ENCODE measurements around the gene FTO. TPM values are rescaled to one million over a fixed set of nuclear protein-coding genes. Genes with fewer than 3 reads are reported as not detected.

FTO gene
- total and polyA plus RNA-seq, 5 donors from 2014 or later = 58.6 to 97.6 (median 93.4) TPM

DNA sequence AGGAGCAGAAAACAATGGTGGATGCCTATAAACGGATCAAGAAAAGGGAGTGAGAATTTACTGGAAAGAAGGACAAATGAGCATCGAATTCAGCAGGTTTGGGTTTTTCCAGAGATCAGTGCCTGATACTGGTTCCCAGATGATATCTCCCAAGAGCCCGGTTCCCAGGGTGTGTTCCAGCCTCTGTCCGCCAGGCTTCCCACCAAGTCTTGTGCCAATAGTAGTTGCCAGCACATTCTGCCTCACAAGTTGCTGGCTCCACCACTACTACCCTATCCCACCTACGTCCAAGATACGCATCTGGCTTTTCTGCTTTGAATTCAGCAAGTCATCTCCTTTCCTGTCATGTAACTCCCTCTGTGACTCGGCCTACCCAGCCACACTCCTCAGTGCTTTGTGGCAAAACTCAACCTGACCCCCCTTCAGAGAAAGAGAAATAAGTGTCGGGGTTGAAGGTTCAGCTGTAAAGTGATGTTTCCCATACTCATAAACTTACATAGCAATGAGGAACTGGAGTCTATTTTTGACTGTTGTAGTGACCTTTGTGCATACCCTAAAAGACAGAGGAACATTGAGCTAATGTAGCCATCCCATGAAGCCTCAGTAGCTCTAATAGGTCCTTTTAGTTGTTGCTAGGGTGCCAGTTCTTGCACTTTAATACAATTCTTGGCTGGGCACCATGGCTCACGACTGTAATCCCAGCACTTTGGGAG lies 305.7 kb downstream of the FTO start:
- ATAC-seq (ENCODE audit: low read depth in 2 of 2) (no peak), DNase-seq (no peak)
- H3K9me3 Mint-ChIP-seq = peaks cover 2 to 11% (median 3%) of the 10 kb centered on the region in 7 donors
- no peak overlapping the region for H3K27ac ChIP-seq (ENCODE audit: insufficient read depth, low read length, poor library complexity, severe bottlenecking)
- no peak overlapping the region for H3K4me3 ChIP-seq (ENCODE audit: low read depth, low read length)
- H3K4me1 ChIP-seq (ENCODE audit: control insufficient read depth, insufficient read depth, low read length, poor library complexity, severe bottlenecking) = no peaks in the 10 kb centered on the region
- H3K9me3 ChIP-seq (ENCODE audit: control insufficient read depth in 2 of 2, low read length in 2 of 2) = no peaks in the 10 kb centered on the region
- peaks cover 10% of the 10 kb centered on the region for H3K36me3 ChIP-seq (ENCODE audit: control insufficient read depth, insufficient read depth, low read length)
- H3K4me1 Mint-ChIP-seq = peaks cover 0 to 9% (median 2%) of the 10 kb centered on the region in 4 donors
- H3K27ac Mint-ChIP-seq = no peak overlapping the region
- peaks cover 58% of the 10 kb centered on the region for H3K36me3 Mint-ChIP-seq
- H3K4me3 Mint-ChIP-seq = no peak overlapping the region
- H3K27me3 Mint-ChIP-seq = no peaks in the 10 kb centered on the region
- H3K27me3 ChIP-seq (ENCODE audit: control insufficient read depth, insufficient read depth, low read length) = no peaks in the 10 kb centered on the region

DNA sequence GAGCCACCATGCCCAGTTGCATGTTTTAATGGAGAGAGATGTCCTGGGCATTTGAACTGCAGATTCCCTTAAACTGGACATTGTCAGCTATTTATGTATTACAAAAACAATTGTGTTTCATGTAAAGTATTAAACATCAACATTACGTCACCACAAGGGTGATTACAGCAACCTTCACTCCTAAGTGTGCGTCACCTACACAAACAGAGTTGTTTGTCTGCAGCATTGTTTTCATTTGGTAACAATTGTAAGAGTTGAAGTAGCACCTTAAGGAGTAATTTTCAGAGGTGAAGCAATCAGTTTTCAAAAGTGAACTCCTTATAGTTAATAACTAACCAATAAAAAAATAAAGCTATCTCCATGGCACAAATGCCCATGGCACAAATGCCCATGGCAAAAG lies 311.2 kb downstream of the FTO start:
- H3K4me1 ChIP-seq (ENCODE audit: control insufficient read depth, insufficient read depth, low read length, poor library complexity, severe bottlenecking) = no peaks in the 10 kb centered on the region
- ATAC-seq (ENCODE audit: low read depth in 2 of 2) = no peak
- no peaks in the 10 kb centered on the region for H3K9me3 ChIP-seq (ENCODE audit: control insufficient read depth in 2 of 2, low read length in 2 of 2)
- H3K4me1 Mint-ChIP-seq = peaks cover 0 to 12% (median 2%) of the 10 kb centered on the region in 4 donors
- no peak overlapping the region for H3K27ac Mint-ChIP-seq
- no peak for DNase-seq
- H3K9me3 Mint-ChIP-seq = peaks cover 2 to 22% (median 4%) of the 10 kb centered on the region in 7 donors
- peaks cover 48% of the 10 kb centered on the region for H3K36me3 Mint-ChIP-seq
- no peaks in the 10 kb centered on the region for H3K27me3 ChIP-seq (ENCODE audit: control insufficient read depth, insufficient read depth, low read length)
- H3K36me3 ChIP-seq (ENCODE audit: control insufficient read depth, insufficient read depth, low read length) = peaks cover 6% of the 10 kb centered on the region
- no peak overlapping the region for H3K4me3 Mint-ChIP-seq
- no peak overlapping the region for H3K4me3 ChIP-seq (ENCODE audit: low read depth, low read length)
- H3K27me3 Mint-ChIP-seq = peaks cover 4% of the 10 kb centered on the region
- H3K27ac ChIP-seq (ENCODE audit: insufficient read depth, low read length, poor library complexity, severe bottlenecking) = no peak overlapping the region

DNA sequence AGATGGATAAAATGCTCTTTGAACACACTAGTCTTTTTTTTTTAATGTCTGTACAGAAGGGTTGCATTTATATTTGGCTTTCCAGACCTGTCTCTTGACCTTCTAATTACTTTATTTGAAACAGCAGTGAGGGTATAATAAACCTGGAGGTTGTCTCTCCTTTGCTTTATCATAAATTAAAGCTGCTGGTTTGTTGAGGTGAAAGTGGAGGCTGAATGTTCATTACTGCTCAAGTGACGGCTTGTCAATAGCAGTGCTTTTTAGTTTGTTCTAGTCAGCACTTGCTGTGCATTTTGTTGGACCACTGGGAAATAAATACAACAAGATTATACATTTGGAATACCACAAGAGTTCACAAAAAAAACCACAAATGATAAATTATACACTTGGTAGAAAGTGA lies 318.4 kb downstream of the FTO start:
- H3K27me3 Mint-ChIP-seq = peaks cover 4% of the 10 kb centered on the region

DNA sequence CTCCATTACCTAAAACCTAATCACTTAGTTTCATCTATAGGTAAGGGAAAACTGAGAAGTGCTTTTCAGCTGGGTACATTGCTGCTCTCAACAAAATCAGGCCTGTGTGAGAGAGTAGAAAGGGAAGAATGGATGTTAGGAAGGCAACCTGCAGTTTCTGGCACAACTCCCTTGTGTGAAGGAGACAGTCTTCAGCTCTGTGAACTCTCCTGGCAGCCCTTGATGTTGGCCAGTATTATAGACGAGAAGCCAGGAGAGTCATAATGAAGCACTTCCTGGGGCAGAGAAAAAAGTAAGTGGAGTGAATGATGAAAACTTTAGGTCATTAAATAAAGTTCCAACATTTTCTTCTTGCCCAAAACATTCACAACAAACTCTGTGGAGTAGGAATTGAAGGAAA lies 322.5 kb downstream of the FTO start:
- Mint-ChIP-seq H3K4me1 (peaks cover 0 to 7% (median 0%) of the 10 kb centered on the region in 4 donors), H3K27ac (no peak overlapping the region), H3K27me3 (no peaks in the 10 kb centered on the region), H3K4me3 (no peak overlapping the region), H3K36me3 (peaks cover 15% of the 10 kb centered on the region), H3K9me3 (peaks cover 2 to 27% (median 7%) of the 10 kb centered on the region in 7 donors)
- Histone ChIP-seq H3K9me3 (ENCODE audit: control insufficient read depth in 2 of 2, low read length in 2 of 2) (peaks cover 7% of the 10 kb centered on the region in 2 experiments), H3K4me3 (ENCODE audit: low read depth, low read length) (no peak overlapping the region), H3K27me3 (ENCODE audit: control insufficient read depth, insufficient read depth, low read length) (no peaks in the 10 kb centered on the region), H3K4me1 (ENCODE audit: control insufficient read depth, insufficient read depth, low read length, poor library complexity, severe bottlenecking) (no peaks in the 10 kb centered on the region), H3K36me3 (ENCODE audit: control insufficient read depth, insufficient read depth, low read length) (peaks cover 5% of the 10 kb centered on the region), H3K27ac (ENCODE audit: insufficient read depth, low read length, poor library complexity, severe bottlenecking) (no peak overlapping the region)
- ATAC-seq (ENCODE audit: low read depth in 2 of 2) (no peak), DNase-seq (no peak)

More for the DNA sequence above, 318.4 kb downstream of the FTO start:
- ATAC-seq (ENCODE audit: low read depth in 2 of 2) (no peak), DNase-seq (no peak)
- H3K9me3 ChIP-seq (ENCODE audit: control insufficient read depth in 2 of 2, low read length in 2 of 2) = no peaks in the 10 kb centered on the region
- no peaks in the 10 kb centered on the region for H3K4me1 ChIP-seq (ENCODE audit: control insufficient read depth, insufficient read depth, low read length, poor library complexity, severe bottlenecking)
- no peak overlapping the region for H3K4me3 ChIP-seq (ENCODE audit: low read depth, low read length)
- H3K27ac ChIP-seq (ENCODE audit: insufficient read depth, low read length, poor library complexity, severe bottlenecking) = no peak overlapping the region
- no peaks in the 10 kb centered on the region for H3K36me3 ChIP-seq (ENCODE audit: control insufficient read depth, insufficient read depth, low read length)
- H3K27me3 ChIP-seq (ENCODE audit: control insufficient read depth, insufficient read depth, low read length) = no peaks in the 10 kb centered on the region
- H3K36me3 Mint-ChIP-seq = peaks cover 18% of the 10 kb centered on the region
- H3K9me3 Mint-ChIP-seq = peaks cover 0 to 18% (median 2%) of the 10 kb centered on the region in 7 donors
- no peak overlapping the region for H3K27ac Mint-ChIP-seq
- no peak overlapping the region for H3K4me3 Mint-ChIP-seq
- peaks cover 0 to 7% (median 3%) of the 10 kb centered on the region in 4 donors for H3K4me1 Mint-ChIP-seq

DNA sequence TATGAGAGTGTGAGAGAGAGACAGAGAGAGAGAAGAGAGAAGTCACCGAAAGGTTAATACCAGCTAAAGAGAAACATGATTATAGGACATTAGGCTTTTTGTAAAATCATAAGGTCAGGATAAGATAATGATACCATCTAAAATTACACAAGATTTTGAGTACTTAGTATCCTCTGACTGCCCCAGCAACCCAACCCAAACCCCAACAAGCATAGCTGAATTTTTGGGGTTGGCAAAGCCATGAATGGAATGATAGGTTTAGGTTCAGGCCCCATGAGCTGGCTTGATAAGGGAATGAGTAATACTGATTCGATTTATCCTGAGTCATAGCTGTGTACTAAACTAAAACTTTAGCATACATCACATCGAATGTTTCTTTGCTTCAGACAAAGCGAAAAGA lies 323.1 kb downstream of the FTO start:
- peaks cover 14% of the 10 kb centered on the region for H3K36me3 Mint-ChIP-seq

DNA sequence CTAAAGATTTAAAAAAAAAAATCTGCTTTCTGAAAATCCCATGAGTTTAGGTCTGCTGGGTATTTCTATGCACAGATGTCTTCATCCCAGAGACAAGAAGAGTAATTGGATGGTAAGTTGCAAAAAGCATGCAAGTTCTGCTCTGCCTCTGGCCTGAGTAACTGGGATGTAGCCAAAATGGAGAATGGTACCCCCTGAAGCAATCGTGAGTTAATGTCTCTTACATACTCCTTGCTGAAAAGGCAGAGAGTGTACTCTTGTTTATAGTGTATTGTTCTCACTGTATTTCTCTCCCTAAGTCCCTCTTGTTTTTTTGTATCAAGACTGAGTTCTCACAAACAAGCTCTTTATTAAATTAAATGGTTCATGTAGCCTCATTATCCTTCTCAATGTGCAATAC lies 323.6 kb downstream of the FTO start:
- peaks cover 12% of the 10 kb centered on the region for H3K36me3 Mint-ChIP-seq
- Histone ChIP-seq H3K4me3 (ENCODE audit: low read depth, low read length) (no peak overlapping the region), H3K27ac (ENCODE audit: insufficient read depth, low read length, poor library complexity, severe bottlenecking) (no peak overlapping the region), H3K4me1 (ENCODE audit: control insufficient read depth, insufficient read depth, low read length, poor library complexity, severe bottlenecking) (no peaks in the 10 kb centered on the region), H3K36me3 (ENCODE audit: control insufficient read depth, insufficient read depth, low read length) (peaks cover 5% of the 10 kb centered on the region), H3K9me3 (ENCODE audit: control insufficient read depth in 2 of 2, low read length in 2 of 2) (peaks cover 7% of the 10 kb centered on the region in 2 experiments), H3K27me3 (ENCODE audit: control insufficient read depth, insufficient read depth, low read length) (no peaks in the 10 kb centered on the region)
- H3K4me1 Mint-ChIP-seq = no peaks in the 10 kb centered on the region
- H3K27ac Mint-ChIP-seq = no peak overlapping the region
- DNase-seq (no peak), ATAC-seq (ENCODE audit: low read depth in 2 of 2) (no peak)
- H3K27me3 Mint-ChIP-seq = no peaks in the 10 kb centered on the region
- no peak overlapping the region for H3K4me3 Mint-ChIP-seq
- H3K9me3 Mint-ChIP-seq = peaks cover 4 to 28% (median 7%) of the 10 kb centered on the region in 7 donors

More for the DNA sequence above, 323.1 kb downstream of the FTO start:
- ATAC-seq (ENCODE audit: low read depth in 2 of 2) (no peak), DNase-seq (no peak)
- no peaks in the 10 kb centered on the region for H3K27me3 ChIP-seq (ENCODE audit: control insufficient read depth, insufficient read depth, low read length)
- H3K36me3 ChIP-seq (ENCODE audit: control insufficient read depth, insufficient read depth, low read length) = peaks cover 5% of the 10 kb centered on the region
- no peaks in the 10 kb centered on the region for H3K4me1 ChIP-seq (ENCODE audit: control insufficient read depth, insufficient read depth, low read length, poor library complexity, severe bottlenecking)
- H3K27ac ChIP-seq (ENCODE audit: insufficient read depth, low read length, poor library complexity, severe bottlenecking) = no peak overlapping the region
- Mint-ChIP-seq H3K4me3 (no peak overlapping the region), H3K27ac (no peak overlapping the region), H3K9me3 (peaks cover 3 to 28% (median 7%) of the 10 kb centered on the region in 7 donors), H3K4me1 (peaks cover 0 to 4% (median 0%) of the 10 kb centered on the region in 4 donors), H3K27me3 (no peaks in the 10 kb centered on the region)
- H3K9me3 ChIP-seq (ENCODE audit: control insufficient read depth in 2 of 2, low read length in 2 of 2) = peaks cover 7% of the 10 kb centered on the region in 2 experiments
- H3K4me3 ChIP-seq (ENCODE audit: low read depth, low read length) = no peak overlapping the region

DNA sequence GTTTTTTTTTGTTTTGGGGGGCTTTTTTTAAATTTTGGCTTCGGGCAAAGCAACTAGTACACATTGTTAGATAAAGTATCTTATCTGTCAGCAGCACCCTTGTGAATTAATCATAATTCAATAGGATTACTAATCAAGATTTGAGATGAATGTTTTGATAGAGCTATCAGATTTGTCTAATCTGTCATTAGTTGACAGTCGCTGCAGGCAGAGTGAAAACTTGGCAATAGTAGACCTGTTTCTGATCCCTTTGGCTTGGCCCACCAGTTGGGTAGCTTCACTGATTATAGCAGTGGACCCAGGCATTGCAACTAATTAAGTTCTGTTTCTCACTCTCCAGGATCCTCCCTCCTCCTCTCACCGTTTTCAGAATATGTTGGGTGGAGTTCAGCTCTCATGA lies 324.0 kb downstream of the FTO start:
- ATAC-seq (ENCODE audit: low read depth in 2 of 2) = no peak

DNA sequence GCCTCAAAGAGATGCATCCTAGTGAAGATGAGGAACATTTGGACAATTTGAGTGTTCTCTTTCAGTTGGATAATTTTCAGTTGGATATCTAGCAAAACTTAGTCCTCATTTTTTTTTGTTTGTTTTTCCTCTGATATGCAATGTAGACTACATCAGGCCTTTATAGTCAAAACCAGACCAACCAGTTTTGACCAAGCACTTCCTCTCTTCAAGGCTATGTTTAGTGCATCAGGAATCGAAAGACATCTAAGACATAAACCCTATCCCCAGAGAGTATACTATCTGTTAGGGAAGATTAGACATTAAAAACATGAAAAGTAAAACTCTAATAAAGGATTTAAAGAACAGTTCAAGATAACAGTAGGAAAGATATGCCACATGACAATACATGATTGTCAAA lies 326.5 kb downstream of the FTO start:
- Histone ChIP-seq H3K4me1 (ENCODE audit: control insufficient read depth, insufficient read depth, low read length, poor library complexity, severe bottlenecking) (no peaks in the 10 kb centered on the region), H3K9me3 (ENCODE audit: control insufficient read depth in 2 of 2, low read length in 2 of 2) (peaks cover 7% of the 10 kb centered on the region in 2 experiments), H3K27ac (ENCODE audit: insufficient read depth, low read length, poor library complexity, severe bottlenecking) (no peak overlapping the region), H3K36me3 (ENCODE audit: control insufficient read depth, insufficient read depth, low read length) (peaks cover 5% of the 10 kb centered on the region), H3K27me3 (ENCODE audit: control insufficient read depth, insufficient read depth, low read length) (no peaks in the 10 kb centered on the region), H3K4me3 (ENCODE audit: low read depth, low read length) (no peak overlapping the region)
- no peak overlapping the region for H3K27ac Mint-ChIP-seq
- no peak overlapping the region for H3K4me3 Mint-ChIP-seq
- ATAC-seq (ENCODE audit: low read depth in 2 of 2) = no peak
- DNase-seq = no peak
- H3K36me3 Mint-ChIP-seq = peaks cover 20% of the 10 kb centered on the region
- no peaks in the 10 kb centered on the region for H3K4me1 Mint-ChIP-seq
- no peaks in the 10 kb centered on the region for H3K27me3 Mint-ChIP-seq
- H3K9me3 Mint-ChIP-seq = peaks cover 4 to 28% (median 7%) of the 10 kb centered on the region in 7 donors

More for the DNA sequence above, 324.0 kb downstream of the FTO start:
- H3K4me1 Mint-ChIP-seq = no peaks in the 10 kb centered on the region
- peaks cover 5% of the 10 kb centered on the region for H3K36me3 ChIP-seq (ENCODE audit: control insufficient read depth, insufficient read depth, low read length)
- H3K4me1 ChIP-seq (ENCODE audit: control insufficient read depth, insufficient read depth, low read length, poor library complexity, severe bottlenecking) = no peaks in the 10 kb centered on the region
- no peak overlapping the region for H3K4me3 Mint-ChIP-seq
- no peak overlapping the region for H3K4me3 ChIP-seq (ENCODE audit: low read depth, low read length)
- no peaks in the 10 kb centered on the region for H3K27me3 ChIP-seq (ENCODE audit: control insufficient read depth, insufficient read depth, low read length)
- peaks cover 4 to 28% (median 7%) of the 10 kb centered on the region in 7 donors for H3K9me3 Mint-ChIP-seq
- H3K27me3 Mint-ChIP-seq = no peaks in the 10 kb centered on the region
- DNase-seq = no peak
- H3K9me3 ChIP-seq (ENCODE audit: control insufficient read depth in 2 of 2, low read length in 2 of 2) = peaks cover 7% of the 10 kb centered on the region in 2 experiments
- no peak overlapping the region for H3K27ac ChIP-seq (ENCODE audit: insufficient read depth, low read length, poor library complexity, severe bottlenecking)
- H3K36me3 Mint-ChIP-seq = peaks cover 16% of the 10 kb centered on the region
- H3K27ac Mint-ChIP-seq = no peak overlapping the region

Data from CD4-positive, CD25-positive, alpha-beta regulatory T cell (primary cell).